HG03378 (cell line): ENCODE data around the gene CYP2S1.
"Not testable (repeated sequence)": the region's sequence is repeated elsewhere in the genome, so short reads cannot be mapped to it uniquely, and the experiment has no call there.

Experiments used
- ATAC-seq: cut with Tn5 transposase; IDR thresholded peaks from one replicate; pipeline ENCODE4 v1.9.1; 2021; ENCODE audit warnings: mild to moderate bottlenecking, moderate library complexity; ENCODE audit not compliant: unreplicated experiment

Gene CYP2S1

GRCh38 chr19:41193430-41194156 is 574 bp downstream of the CYP2S1 start:
- no peak for ATAC-seq

- ATAC-seq: no peak
Observed at GRCh38 chr19:41194157-41194552, 1.1 kb downstream of the CYP2S1 start.

DNA sequence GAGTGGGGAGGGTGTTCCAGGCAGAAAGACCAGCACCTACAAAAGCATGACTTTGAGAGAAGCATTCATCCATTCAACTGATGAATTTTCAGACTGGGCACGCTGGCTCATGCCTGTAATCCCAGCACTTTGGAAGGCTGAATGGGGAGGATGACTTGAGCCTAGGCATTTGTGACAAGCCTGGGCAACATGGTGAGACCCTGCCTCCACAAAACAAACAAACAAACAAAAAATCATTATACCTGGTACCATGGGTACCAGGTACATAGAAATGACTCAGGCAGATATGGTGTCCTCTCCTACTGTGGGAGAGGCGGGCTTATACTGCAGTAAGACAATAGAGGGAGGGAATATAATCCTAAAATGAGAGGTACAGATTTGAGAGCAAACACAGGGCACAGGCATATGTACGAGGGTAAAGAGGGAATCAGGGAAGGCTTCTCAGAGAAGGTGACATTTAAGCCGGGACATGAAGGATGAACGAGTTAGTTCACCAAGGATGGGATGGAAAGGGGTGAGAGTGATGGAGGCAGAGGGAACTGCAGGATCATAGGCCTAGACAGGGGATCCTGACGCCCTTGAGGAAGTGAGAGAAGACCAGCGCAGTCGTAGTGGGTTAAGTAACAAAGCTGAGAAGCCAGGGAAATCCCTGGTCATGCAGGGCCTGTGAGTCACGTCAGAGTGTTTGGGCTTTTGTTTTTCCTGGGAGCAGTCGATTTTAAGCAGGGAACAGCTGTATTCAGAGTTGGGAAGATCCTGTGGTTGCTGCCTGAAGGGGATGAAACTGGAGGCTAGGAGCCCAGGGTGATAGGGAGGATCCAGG is 2.9 kb downstream of the CYP2S1 start:
- no peak for ATAC-seq

- ATAC-seq: no peak
Observed at GRCh38 chr19:41198559-41198958, 5.5 kb downstream of the CYP2S1 start.

DNA sequence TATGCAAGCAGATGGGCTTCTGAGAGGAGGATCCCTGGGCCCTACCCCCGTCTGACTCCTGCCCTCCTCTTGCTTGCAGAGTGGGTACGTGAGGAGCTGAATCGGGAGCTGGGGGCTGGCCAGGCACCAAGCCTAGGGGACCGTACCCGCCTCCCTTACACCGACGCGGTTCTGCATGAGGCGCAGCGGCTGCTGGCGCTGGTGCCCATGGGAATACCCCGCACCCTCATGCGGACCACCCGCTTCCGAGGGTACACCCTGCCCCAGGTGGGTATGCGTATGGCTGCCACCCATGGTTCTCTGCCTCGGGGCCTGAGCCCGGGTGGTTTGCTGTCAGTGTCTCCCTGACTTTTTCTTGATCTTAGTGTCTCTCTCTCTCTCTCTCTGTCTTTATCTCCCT is 10.4 kb downstream of the CYP2S1 start:
- ATAC-seq: no peak

- ATAC-seq: not testable (repeated sequence)
Observed at GRCh38 chr19:41204338-41204737, 11.3 kb downstream of the CYP2S1 start.

DNA sequence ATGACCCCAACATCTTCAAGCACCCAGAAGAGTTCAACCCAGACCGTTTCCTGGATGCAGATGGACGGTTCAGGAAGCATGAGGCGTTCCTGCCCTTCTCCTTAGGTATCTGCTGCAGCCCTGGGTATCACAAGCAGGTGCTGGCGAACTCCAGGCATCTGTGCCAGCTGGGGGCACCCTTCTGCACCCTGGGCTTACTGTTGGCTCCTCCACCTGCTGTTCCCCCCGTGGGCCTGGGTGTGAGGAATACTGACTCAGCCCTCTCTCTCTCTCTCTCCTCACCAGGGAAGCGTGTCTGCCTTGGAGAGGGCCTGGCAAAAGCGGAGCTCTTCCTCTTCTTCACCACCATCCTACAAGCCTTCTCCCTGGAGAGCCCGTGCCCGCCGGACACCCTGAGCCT is 13.0 kb downstream of the CYP2S1 start:
- no peak for ATAC-seq

DNA sequence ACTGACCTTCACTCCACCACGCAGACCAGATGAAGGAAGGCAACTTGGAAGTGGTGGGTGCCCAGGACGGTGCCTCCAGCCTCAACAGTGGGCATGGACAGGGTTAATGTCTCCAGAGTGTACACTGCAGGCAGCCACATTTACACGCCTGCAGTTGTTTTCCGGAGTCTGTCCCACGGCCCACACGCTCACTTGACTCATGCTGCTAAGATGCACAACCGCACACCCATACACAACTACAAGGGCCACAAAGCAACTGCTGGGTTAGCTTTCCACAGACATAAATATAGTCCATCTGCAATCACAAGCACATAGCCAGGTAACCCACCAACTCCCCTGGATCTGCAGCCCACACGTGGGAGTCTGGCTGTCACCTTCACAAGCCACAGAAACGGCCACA is 13.4 kb downstream of the CYP2S1 start:
- ATAC-seq: no peak

- no peak for ATAC-seq
Observed at GRCh38 chr19:41206926-41207750, 14.1 kb downstream of the CYP2S1 start.

DNA sequence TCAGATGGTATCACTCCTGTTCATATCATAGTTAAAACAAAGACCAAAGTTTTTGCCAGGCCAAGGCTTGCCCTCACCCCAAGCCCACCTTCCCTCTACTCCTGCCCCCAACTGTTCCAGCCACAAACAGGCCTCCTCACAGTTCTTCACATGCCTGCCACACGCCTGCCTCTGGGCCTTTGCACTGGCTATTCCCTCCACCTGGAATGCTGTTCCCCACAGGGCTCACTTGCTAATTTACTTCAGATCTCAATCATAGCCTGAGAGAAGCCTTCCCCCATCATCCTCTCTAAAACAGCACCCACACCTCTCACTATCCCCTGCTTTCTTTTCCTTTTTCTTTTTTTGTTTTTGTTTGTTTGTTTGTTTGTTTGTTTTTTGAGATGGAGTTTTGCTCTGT is 21.1 kb downstream of the CYP2S1 start:
- no peak for ATAC-seq

DNA sequence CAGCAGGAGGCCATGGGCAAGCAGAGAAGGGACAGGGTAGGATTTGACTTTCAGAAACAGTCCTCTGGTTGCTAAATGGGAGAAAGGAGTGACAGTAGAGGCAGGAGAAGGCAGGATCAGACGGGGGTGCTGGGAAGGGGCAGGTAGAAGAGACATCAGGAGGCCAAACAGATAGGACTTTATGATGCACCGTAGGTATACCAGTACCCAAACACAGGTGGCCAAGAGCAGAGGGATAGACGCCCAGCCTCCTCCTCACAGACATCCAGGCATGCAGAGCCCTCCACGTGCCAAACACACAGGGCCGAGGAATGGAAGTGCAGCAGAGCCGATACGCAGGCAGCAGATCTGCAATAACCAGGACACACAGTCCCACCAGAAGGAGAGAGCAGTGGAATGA is 24.7 kb downstream of the CYP2S1 start:
- ATAC-seq: no peak

- ATAC-seq: no peak
Observed at GRCh38 chr19:41218249-41218614, 25.2 kb downstream of the CYP2S1 start.

GRCh38 chr19:41218615-41219507 is 25.8 kb downstream of the CYP2S1 start, which contains the start of gene AXL:
Gene AXL (plus strand): TSS chr19:41219223. CDS start chr19:41219393, 170 bp downstream.
- ATAC-seq: no peak

DNA sequence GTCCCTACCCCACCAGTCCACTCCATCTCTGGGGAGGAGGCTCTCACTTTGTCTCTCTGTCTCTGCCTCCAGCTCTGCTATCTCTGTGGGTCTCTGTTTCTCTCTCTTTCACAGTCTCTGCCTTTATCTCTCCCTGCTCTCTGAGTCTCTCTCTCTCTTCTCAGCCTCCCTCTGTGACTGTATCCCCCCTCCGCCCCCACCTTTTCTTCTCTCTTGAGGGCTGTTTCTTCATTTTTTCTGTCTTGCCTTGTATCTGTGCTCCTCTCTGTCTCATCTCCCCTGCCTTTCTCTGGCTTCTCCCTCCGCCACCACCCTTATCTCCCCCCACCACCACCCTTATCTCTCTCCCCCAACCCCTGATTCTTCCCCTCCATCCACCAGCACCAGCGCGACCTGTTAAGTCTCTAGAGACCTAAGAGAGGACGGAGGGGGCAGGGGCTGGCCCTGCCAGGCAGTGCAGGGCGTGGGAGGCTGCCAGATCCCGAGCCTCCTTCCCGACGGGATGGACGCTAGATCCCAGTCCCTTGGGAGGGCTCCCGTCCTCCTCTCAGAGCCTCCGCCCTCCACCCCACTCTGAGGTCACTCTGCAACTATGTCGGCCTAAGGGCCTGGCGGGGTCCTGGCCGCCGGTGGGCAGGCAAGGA is 27.0 kb downstream of the CYP2S1 start:
- ATAC-seq: no peak

- ATAC-seq: no peak
Observed at GRCh38 chr19:41220811-41221210, 27.8 kb downstream of the CYP2S1 start.

DNA sequence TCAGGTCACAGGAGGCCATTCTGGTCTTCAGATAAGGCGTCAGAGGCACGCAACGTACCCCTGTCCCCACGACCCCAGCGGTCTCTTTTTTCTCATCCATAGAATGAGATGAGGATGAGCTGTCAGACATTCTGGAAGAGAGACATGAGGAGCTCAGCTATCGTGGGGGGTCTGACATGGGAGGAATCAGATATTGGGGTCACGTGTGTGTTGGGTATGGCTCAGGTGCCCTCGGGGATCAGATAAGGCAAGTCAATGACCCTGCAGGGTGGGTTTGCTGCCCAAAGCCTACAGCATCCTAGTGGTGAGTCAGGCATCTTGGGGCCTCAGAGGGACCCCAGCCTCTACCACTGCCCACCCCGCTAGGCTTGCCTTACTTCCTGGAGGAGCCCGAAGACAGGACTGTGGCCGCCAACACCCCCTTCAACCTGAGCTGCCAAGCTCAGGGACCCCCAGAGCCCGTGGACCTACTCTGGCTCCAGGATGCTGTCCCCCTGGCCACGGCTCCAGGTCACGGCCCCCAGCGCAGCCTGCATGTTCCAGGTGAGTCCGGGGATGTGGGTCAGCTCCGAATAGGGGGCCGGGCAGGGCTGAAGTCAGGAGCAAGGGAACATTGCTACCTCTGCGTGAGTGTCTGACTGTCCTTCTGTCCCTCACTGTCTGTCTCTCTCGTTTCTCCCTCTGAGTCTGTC is 28.6 kb downstream of the CYP2S1 start:
- no peak for ATAC-seq

GRCh38 chr19:41222240-41222639 is 29.2 kb downstream of the CYP2S1 start:
- ATAC-seq: no peak

DNA sequence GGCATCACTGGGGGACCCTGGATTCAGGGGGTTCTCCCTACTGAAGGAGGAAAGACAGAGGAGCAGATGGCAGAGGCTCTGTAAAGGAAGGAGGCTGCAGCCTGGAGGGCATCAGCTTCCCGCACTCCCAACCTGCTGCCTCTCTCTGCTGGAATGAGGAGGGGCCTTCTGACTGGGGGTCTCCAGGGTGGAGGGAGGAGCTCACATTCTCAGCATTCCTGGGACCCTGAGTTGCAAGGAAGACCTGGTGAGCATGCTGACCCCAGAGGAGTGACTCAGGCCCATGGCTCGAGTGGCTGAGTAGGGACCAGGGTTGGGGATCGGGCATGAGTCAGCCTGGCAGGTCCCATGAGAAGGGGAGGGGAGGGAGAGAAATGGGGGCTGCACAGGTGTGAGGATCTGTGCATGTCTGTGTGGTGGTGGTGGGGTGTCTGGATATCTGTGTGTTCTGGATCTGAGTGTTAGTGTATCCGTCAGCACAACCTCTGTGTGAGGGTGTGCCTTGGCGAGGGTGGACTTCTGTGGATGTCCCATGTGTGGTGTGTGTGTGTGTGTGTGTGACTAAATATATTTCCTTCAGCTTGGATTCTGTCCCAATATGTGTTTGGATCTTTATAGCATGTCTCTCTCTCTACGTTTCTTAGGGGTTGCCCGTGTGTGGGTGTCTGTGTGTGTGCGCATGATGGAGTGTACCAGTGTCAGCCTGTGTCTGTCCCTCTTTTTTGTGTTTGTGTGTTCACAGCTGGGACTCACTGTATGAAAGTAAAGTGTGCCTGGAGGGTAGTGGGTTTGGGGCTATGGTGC is 30.6 kb downstream of the CYP2S1 start:
- ATAC-seq: no peak

- no peak for ATAC-seq
Observed at GRCh38 chr19:41224632-41225031, 31.6 kb downstream of the CYP2S1 start.
